ENCODE data around the gene KLRK1. TPM values are rescaled to one million over a fixed set of nuclear protein-coding genes. Genes with fewer than 3 reads are reported as not detected.
"Not testable (repeated sequence)": the region's sequence is repeated elsewhere in the genome, so short reads cannot be mapped to it uniquely, and the experiment has no call there.

KLRK1 gene
- total RNA-seq, 1 experiment from 2014 or later: 2.3 TPM

GRCh38 chr12:10388624-10389413, 1.0 kb downstream of the KLRK1 start:
- no peak overlapping the region for H2AFZ ChIP-seq (ENCODE audit: low read depth, low read length, poor library complexity, severe bottlenecking)
- TF ChIP-seq EGR1 (IDR thresholded peaks at IDR 0.05; ENCODE audit: low read depth) (no peak), FOSL1 (IDR thresholded peaks at IDR 0.05; ENCODE audit: low read depth) (no peak), SP1 (IDR thresholded peaks at IDR 0.05; ENCODE audit: low read depth) (no peak), CTCF (IDR thresholded peaks at IDR 0.05 in 2 of 3, conservative IDR thresholded peaks at IDR 0.05 in 1 of 3; ENCODE audit: borderline replicate concordance in 1 of 3, insufficient read depth in 1 of 3, low read depth in 2 of 3, low read length in 2 of 3) (no peak), RAD21 (IDR thresholded peaks at IDR 0.05; ENCODE audit: low read depth) (no peak), SRF (IDR thresholded peaks at IDR 0.05; ENCODE audit: low read depth) (no peak), EZH2phosphoT487 (IDR thresholded peaks at IDR 0.05; ENCODE audit: borderline replicate concordance) (no peak), JUND (IDR thresholded peaks at IDR 0.05) (no peak)
- TF ChIP-seq, protein P1, sequence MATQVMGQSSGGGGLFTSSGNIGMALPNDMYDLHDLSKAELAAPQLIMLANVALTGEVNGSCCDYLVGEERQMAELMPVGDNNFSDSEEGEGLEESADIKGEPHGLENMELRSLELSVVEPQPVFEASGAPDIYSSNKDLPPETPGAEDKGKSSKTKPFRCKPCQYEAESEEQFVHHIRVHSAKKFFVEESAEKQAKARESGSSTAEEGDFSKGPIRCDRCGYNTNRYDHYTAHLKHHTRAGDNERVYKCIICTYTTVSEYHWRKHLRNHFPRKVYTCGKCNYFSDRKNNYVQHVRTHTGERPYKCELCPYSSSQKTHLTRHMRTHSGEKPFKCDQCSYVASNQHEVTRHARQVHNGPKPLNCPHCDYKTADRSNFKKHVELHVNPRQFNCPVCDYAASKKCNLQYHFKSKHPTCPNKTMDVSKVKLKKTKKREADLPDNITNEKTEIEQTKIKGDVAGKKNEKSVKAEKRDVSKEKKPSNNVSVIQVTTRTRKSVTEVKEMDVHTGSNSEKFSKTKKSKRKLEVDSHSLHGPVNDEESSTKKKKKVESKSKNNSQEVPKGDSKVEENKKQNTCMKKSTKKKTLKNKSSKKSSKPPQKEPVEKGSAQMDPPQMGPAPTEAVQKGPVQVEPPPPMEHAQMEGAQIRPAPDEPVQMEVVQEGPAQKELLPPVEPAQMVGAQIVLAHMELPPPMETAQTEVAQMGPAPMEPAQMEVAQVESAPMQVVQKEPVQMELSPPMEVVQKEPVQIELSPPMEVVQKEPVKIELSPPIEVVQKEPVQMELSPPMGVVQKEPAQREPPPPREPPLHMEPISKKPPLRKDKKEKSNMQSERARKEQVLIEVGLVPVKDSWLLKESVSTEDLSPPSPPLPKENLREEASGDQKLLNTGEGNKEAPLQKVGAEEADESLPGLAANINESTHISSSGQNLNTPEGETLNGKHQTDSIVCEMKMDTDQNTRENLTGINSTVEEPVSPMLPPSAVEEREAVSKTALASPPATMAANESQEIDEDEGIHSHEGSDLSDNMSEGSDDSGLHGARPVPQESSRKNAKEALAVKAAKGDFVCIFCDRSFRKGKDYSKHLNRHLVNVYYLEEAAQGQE (IDR thresholded peaks at IDR 0.05; ENCODE audit: low read depth): no peak
- no peak overlapping the region for H3K4me2 ChIP-seq (ENCODE audit: low read length)
- ChIA-PET CTCF (no interaction called here), POLR2A (no interaction called here), RAD21 (ENCODE audit: low non-redundant PET in 1 of 2, low total read pairs in 2 of 2, uncharacterized antibody in 2 of 2, unreplicated experiment in 2 of 2) (no interaction called here)
- H4K20me1 ChIP-seq (ENCODE audit: insufficient read depth): no peaks in the 10 kb centered on the region
- no peaks in the 10 kb centered on the region for H3K79me2 ChIP-seq (ENCODE audit: insufficient read depth, low read length)
- no peaks in the 10 kb centered on the region for H3K36me3 ChIP-seq (ENCODE audit: control insufficient read depth in 1 of 2, insufficient read depth in 2 of 2, low read length in 2 of 2)
- 0 out of 4 replicates have a peak, but pooled peaks cover 0 to 5% of the 10 kb centered on the region in 2 experiments for H3K9me3 ChIP-seq (ENCODE audit: control insufficient read depth in 1 of 2, insufficient read depth in 1 of 2, low read depth in 1 of 2, low read length in 2 of 2)
- DNase-seq (ENCODE audit: low read depth, low spot score): no peak
- H3K27me3 ChIP-seq (ENCODE audit: insufficient read depth, low read length): no peaks in the 10 kb centered on the region
- no TSS peak for BruUV-seq (replicated peaks)
- intact Hi-C loops (cut with micrococcal nuclease): no loop called here
- no peak overlapping the region for H3K4me3 ChIP-seq (replicated peaks in 1 of 2; ENCODE audit: low read depth in 1 of 2, low read length in 2 of 2)
- H3K9ac ChIP-seq (ENCODE audit: low read length): no peak overlapping the region
- peaks cover 17 to 21% of the 10 kb centered on the region in 2 experiments for H3K4me1 ChIP-seq (ENCODE audit: control insufficient read depth in 1 of 2, insufficient read depth in 2 of 2, low read length in 2 of 2)
- H3K9me2 ChIP-seq (ENCODE audit: insufficient read depth): no peaks in the 10 kb centered on the region
- ATAC-seq: no peak
- no peak overlapping the region for H3K27ac ChIP-seq (ENCODE audit: low read depth, low read length)

GRCh38 chr12:10387498-10387897, 2.3 kb downstream of the KLRK1 start:
- POLR2A ChIA-PET; H3K4me2 ChIP-seq (ENCODE audit: low read length); H3K27me3 ChIP-seq (ENCODE audit: insufficient read depth, low read length); H3K79me2 ChIP-seq (ENCODE audit: insufficient read depth, low read length); ATAC-seq; H3K36me3 ChIP-seq (ENCODE audit: control insufficient read depth in 1 of 2, insufficient read depth in 2 of 2, low read length in 2 of 2); H4K20me1 ChIP-seq (ENCODE audit: insufficient read depth); H2AFZ ChIP-seq (ENCODE audit: low read depth, low read length, poor library complexity, severe bottlenecking); BruUV-seq (replicated peaks); H3K27ac ChIP-seq (ENCODE audit: low read depth, low read length); CTCF ChIA-PET; H3K4me3 ChIP-seq (replicated peaks in 1 of 2; ENCODE audit: low read depth in 1 of 2, low read length in 2 of 2); RAD21 ChIA-PET (ENCODE audit: low non-redundant PET in 1 of 2, low total read pairs in 2 of 2, uncharacterized antibody in 2 of 2, unreplicated experiment in 2 of 2); DNase-seq (ENCODE audit: low read depth, low spot score); H3K9me2 ChIP-seq (ENCODE audit: insufficient read depth); intact Hi-C loops (cut with micrococcal nuclease); H3K9me3 ChIP-seq (ENCODE audit: control insufficient read depth in 1 of 2, insufficient read depth in 1 of 2, low read depth in 1 of 2, low read length in 2 of 2); H3K9ac ChIP-seq (ENCODE audit: low read length): not testable (repeated sequence)
- H3K4me1 ChIP-seq (ENCODE audit: control insufficient read depth in 1 of 2, insufficient read depth in 2 of 2, low read length in 2 of 2): peaks cover 8 to 11% of the 10 kb centered on the region in 2 experiments

Data from HCT116 (cell line).